OCI-LY1 (cell line): Measurements from ENCODE around the gene RET.

Experiments
- H2AFZ ChIP-seq: fragments of 200-600 bp; sonication (generic), shearing (Covaris generic); 2 replicates; pipeline ENCODE4 v1.6.0; 2014; ENCODE audit warnings: antibody characterized with exemption, mild to moderate bottlenecking, low read length
- H3F3A ChIP-seq: fragments of 200-600 bp; sonication (generic), shearing (Covaris generic); 2 replicates; pipeline ENCODE4 v1.6.0; 2014; ENCODE audit warnings: mild to moderate bottlenecking, antibody characterized with exemption, low read length, moderate library complexity; ENCODE audit not compliant: insufficient read depth
- H3K27ac ChIP-seq: fragments of 200-600 bp; sonication (generic); 2 replicates; pipeline ENCODE4 v1.5.1; 2014; ENCODE audit warnings: low read length, mixed run types, mild to moderate bottlenecking, low read depth; ENCODE audit not compliant: poor library complexity, severe bottlenecking
- H3K27me3 ChIP-seq: fragments of 200-600 bp; sonication (generic); 2 replicates; pipeline ENCODE4 v1.6.0; 2014; ENCODE audit warnings: antibody characterized with exemption, mild to moderate bottlenecking, low read length, moderate library complexity; ENCODE audit not compliant: insufficient read depth
- H3K36me3 ChIP-seq: fragments of 200-600 bp; sonication (generic); 2 replicates; pipeline ENCODE4 v1.6.1; 2014; ENCODE audit warnings: mild to moderate bottlenecking, antibody characterized with exemption, low read length, moderate library complexity, mixed read lengths; ENCODE audit not compliant: insufficient read depth
- H3K4me1 ChIP-seq: fragments of 200-600 bp; sonication (generic); 2 replicates; pipeline ENCODE4 v1.5.1; 2014; ENCODE audit warnings: mild to moderate bottlenecking, low read length, moderate library complexity; ENCODE audit not compliant: insufficient read depth, severe bottlenecking
- H3K4me2 ChIP-seq: fragments of 200-600 bp; sonication (generic), shearing (Covaris generic); 2 replicates; pipeline ENCODE4 v1.6.1; 2014; ENCODE audit warnings: low read length
- H3K4me3 ChIP-seq: fragments of 200-600 bp; sonication (generic); 2 replicates; pipeline ENCODE4 v1.5.1; 2014; ENCODE audit warnings: low read length, low read depth, mild to moderate bottlenecking, mixed read lengths; ENCODE audit not compliant: poor library complexity, severe bottlenecking
- H3K79me2 ChIP-seq: fragments of 200-600 bp; shearing (Covaris generic); 2 replicates; pipeline ENCODE4 v1.6.1; 2016; ENCODE audit warnings: mixed run types, low read length, mixed read lengths; ENCODE audit not compliant: insufficient read depth
- H3K9ac ChIP-seq: fragments of 200-600 bp; sonication (generic), shearing (Covaris generic); 2 replicates; pipeline ENCODE4 v1.6.1; 2014; ENCODE audit warnings: mild to moderate bottlenecking, low read length, mixed read lengths
- H3K9me2 ChIP-seq: fragments of 200-600 bp; sonication (generic), shearing (Covaris generic); 2 replicates; pipeline ENCODE4 v1.6.1; 2014; ENCODE audit warnings: low read depth, mild to moderate bottlenecking, low read length, mixed read lengths
- H3K9me3 ChIP-seq: fragments of 200-600 bp; shearing (Covaris generic); 2 replicates; pipeline ENCODE4 v1.6.1; 2014; ENCODE audit warnings: low read length, mixed read lengths
- H4K20me1 ChIP-seq: fragments of 200-600 bp; sonication (generic), shearing (Covaris generic); 2 replicates; pipeline ENCODE4 v1.6.0; 2016; ENCODE audit warnings: mild to moderate bottlenecking, low read length; ENCODE audit not compliant: insufficient read depth
- EZH2 ChIP-seq: fragments of 200-600 bp; sonication (generic), shearing (Covaris generic); IDR thresholded peaks from 2 replicates; pipeline ENCODE4 v1.8.0; 2017; ENCODE audit warnings: borderline replicate concordance, mixed run types, mild to moderate bottlenecking, antibody characterized with exemption, low read length, moderate library complexity, mixed read lengths
- TF ChIP-seq, protein P1 (sequence below): fragments of 200-600 bp; sonication (generic), shearing (Covaris generic); IDR thresholded peaks from 2 replicates; pipeline ENCODE4 v1.5.1; 2017; ENCODE audit warnings: mild to moderate bottlenecking, antibody characterized with exemption, low read length, moderate library complexity, mixed read lengths

The RET gene

DNA sequence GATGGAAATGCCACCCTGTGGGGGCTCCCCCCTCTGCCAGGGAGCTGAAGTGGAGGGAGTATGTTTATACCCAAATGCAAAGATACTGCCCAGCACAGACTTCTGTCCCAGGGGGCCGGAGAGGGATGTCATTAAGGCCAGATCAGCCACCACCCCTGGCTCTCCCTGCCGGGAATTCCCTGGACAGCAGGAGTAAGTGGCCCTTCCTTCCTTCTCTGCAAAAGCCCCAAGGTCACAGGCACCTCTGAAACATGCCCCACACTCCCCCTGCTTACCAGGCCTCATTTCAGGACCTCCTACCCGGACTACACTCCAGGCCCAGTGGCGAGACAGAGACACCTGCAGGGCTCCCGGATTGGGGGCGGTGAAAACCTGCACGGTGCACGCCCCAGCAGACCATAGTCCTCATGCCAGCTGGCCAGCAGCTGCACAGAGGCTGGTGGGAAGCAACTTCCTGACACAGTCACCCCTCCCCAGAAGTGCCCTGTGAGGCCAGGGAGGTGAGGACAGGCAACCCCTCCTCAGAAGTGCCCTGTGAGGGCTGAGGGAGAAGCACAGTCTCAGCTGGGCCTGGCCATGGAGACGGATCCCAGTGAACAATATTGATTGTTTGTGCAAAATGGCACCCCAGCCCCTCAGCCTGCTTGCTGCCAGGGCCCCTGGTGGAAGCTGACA, 33.0 kb upstream of the RET start:
- TF ChIP-seq EZH2, result no peak
- TF ChIP-seq, protein P1, sequence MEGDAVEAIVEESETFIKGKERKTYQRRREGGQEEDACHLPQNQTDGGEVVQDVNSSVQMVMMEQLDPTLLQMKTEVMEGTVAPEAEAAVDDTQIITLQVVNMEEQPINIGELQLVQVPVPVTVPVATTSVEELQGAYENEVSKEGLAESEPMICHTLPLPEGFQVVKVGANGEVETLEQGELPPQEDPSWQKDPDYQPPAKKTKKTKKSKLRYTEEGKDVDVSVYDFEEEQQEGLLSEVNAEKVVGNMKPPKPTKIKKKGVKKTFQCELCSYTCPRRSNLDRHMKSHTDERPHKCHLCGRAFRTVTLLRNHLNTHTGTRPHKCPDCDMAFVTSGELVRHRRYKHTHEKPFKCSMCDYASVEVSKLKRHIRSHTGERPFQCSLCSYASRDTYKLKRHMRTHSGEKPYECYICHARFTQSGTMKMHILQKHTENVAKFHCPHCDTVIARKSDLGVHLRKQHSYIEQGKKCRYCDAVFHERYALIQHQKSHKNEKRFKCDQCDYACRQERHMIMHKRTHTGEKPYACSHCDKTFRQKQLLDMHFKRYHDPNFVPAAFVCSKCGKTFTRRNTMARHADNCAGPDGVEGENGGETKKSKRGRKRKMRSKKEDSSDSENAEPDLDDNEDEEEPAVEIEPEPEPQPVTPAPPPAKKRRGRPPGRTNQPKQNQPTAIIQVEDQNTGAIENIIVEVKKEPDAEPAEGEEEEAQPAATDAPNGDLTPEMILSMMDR, result no peak
- no peaks in the 10 kb centered on the region for H3K9me2 ChIP-seq
- no peaks in the 10 kb centered on the region for H3F3A ChIP-seq
- no peaks in the 10 kb centered on the region for H3K9me3 ChIP-seq
- H3K36me3 ChIP-seq, result no peaks in the 10 kb centered on the region
- H3K4me1 ChIP-seq, result no peaks in the 10 kb centered on the region
- no peak overlapping the region for H2AFZ ChIP-seq
- H3K79me2 ChIP-seq, result no peaks in the 10 kb centered on the region
- H3K4me3 ChIP-seq, result no peak overlapping the region
- H3K27ac ChIP-seq, result no peak overlapping the region
- H3K4me2 ChIP-seq, result no peak overlapping the region
- H3K9ac ChIP-seq, result no peak overlapping the region
- H3K27me3 ChIP-seq, result no peaks in the 10 kb centered on the region; the same call in 1 of the 2 replicates
- no peaks in the 10 kb centered on the region for H4K20me1 ChIP-seq

DNA sequence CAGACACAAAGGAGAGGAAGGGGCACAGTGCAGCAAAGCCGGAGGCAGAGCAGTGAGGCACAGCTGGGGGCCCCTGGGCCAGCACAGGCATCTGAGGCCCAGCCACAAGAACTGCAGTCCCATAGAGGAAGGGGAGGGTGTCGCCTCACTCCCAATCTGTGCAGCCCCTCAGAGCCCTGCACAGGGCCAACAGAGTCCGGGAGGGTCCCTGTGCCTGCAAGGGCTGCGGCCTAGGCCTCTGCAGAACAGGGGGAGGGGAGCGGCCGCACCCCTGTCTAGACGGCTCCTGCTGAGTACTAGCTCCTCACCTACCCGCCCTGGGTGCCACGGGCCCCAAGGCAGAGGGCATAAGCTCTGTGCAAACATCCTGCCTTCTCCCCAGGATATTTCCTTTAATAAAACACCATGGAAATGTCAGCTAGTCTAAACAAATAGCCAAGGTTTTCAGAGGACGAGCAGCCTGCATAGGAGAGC, 32.4 kb upstream of the RET start:
- Histone ChIP-seq H3K9me2 (no peaks in the 10 kb centered on the region), H3K9me3 (no peaks in the 10 kb centered on the region), H3K27me3 (no peaks in the 10 kb centered on the region; the same call in 1 of the 2 replicates), H3K4me3 (no peak overlapping the region), H3K9ac (no peak overlapping the region), H3K79me2 (no peaks in the 10 kb centered on the region), H3K4me2 (no peak overlapping the region), H3K36me3 (no peaks in the 10 kb centered on the region), H3F3A (no peaks in the 10 kb centered on the region), H3K4me1 (no peaks in the 10 kb centered on the region), H4K20me1 (no peaks in the 10 kb centered on the region), H2AFZ (no peak overlapping the region), H3K27ac (no peak overlapping the region)
- no peak for TF ChIP-seq EZH2
- TF ChIP-seq, protein P1, result no peak

GRCh38 chr10:43044961-43045621, 31.8 kb upstream of the RET start:
- Histone ChIP-seq H3F3A (no peaks in the 10 kb centered on the region), H3K9me3 (no peaks in the 10 kb centered on the region), H3K27ac (no peak overlapping the region), H3K79me2 (no peaks in the 10 kb centered on the region), H3K4me3 (no peak overlapping the region), H3K4me2 (no peak overlapping the region), H2AFZ (no peak overlapping the region), H4K20me1 (no peaks in the 10 kb centered on the region), H3K36me3 (no peaks in the 10 kb centered on the region), H3K9me2 (no peaks in the 10 kb centered on the region), H3K9ac (no peak overlapping the region), H3K4me1 (no peaks in the 10 kb centered on the region), H3K27me3 (no peaks in the 10 kb centered on the region; the same call in 1 of the 2 replicates)
- TF ChIP-seq, protein P1, result no peak
- no peak for TF ChIP-seq EZH2
